Keratinocyte (primary cell): Measurements from ENCODE around the gene FHAD1. TPM values are rescaled to one million over a fixed set of nuclear protein-coding genes. Genes with fewer than 3 reads are reported as not detected.

Source experiments
- DNase-seq: peaks from one replicate; pipeline ENCODE4 v3.0.0-alpha.2; 2011; ENCODE audit warnings: low read depth, missing footprints, low spot score
- FAIRE-seq: peaks from 2 replicates; lab custom pipeline; 2011; peaks lifted over from hg19 to GRCh38; lab: Jason Lieb, UNC
- H2AFZ ChIP-seq: 2 replicates; pipeline ENCODE4 v1.6.0; 2012; ENCODE audit warnings: low read length, control low read depth, inconsistent platforms; ENCODE audit not compliant: control insufficient read depth
- H3K27ac ChIP-seq: 2 replicates; pipeline ENCODE4 v1.5.1; 2011; ENCODE audit warnings: low read length; ENCODE audit not compliant: control insufficient read depth, insufficient read depth
- H3K27me3 ChIP-seq: 3 replicates; pipeline ENCODE4 v1.6.0; 2011; ENCODE audit warnings: low read length; ENCODE audit not compliant: control insufficient read depth, insufficient read depth; ENCODE audit errors: extremely low read depth
- H3K36me3 ChIP-seq, 2 experiments: 2 replicates in 1 of 2; 3 replicates in 1 of 2; pipeline ENCODE4 v1.5.1; 2011; ENCODE audit warnings: low read length in 2 of 2, mild to moderate bottlenecking in 1 of 2; ENCODE audit not compliant: control insufficient read depth in 2 of 2, insufficient read depth in 2 of 2; ENCODE audit errors: extremely low read depth in 1 of 2
- H3K4me1 ChIP-seq: 3 replicates; pipeline ENCODE4 v1.5.1; 2011; ENCODE audit warnings: low read length; ENCODE audit not compliant: control insufficient read depth, insufficient read depth; ENCODE audit errors: extremely low read depth
- H3K4me2 ChIP-seq: 3 replicates; pipeline ENCODE4 v1.6.0; 2011; ENCODE audit warnings: low read depth, low read length; ENCODE audit not compliant: control insufficient read depth, insufficient read depth; ENCODE audit errors: extremely low read depth
- H3K4me3 ChIP-seq, 3 experiments: fragments of 200-600 bp in 1 of 3; sonication (generic) in 1 of 3; 2 replicates in 2 of 3; 3 replicates in 1 of 3; pipeline ENCODE4 v1.5.1; 2011 to 2016; ENCODE audit warnings: low read length in 3 of 3, mild to moderate bottlenecking in 3 of 3, control low read depth in 2 of 3, inconsistent platforms in 1 of 3, low read depth in 1 of 3, mixed read lengths in 1 of 3, mixed run types in 1 of 3, moderate library complexity in 1 of 3; ENCODE audit not compliant: control insufficient read depth in 2 of 3, insufficient read depth in 2 of 3; ENCODE audit errors: extremely low read depth in 1 of 3
- H3K79me2 ChIP-seq: 2 replicates; pipeline ENCODE4 v1.6.0; 2012; ENCODE audit warnings: low read length; ENCODE audit not compliant: control insufficient read depth, insufficient read depth
- H3K9ac ChIP-seq: 3 replicates; pipeline ENCODE4 v1.6.0; 2011; ENCODE audit warnings: low read length; ENCODE audit not compliant: control insufficient read depth, insufficient read depth; ENCODE audit errors: extremely low read depth
- H3K9me1 ChIP-seq: 3 replicates; pipeline ENCODE4 v1.6.0; 2011; ENCODE audit warnings: low read length; ENCODE audit not compliant: control insufficient read depth, insufficient read depth; ENCODE audit errors: extremely low read depth
- H3K9me3 ChIP-seq: 2 replicates; pipeline ENCODE4 v1.5.1; 2012; ENCODE audit warnings: low read depth, low read length; ENCODE audit not compliant: control insufficient read depth
- H4K20me1 ChIP-seq: 3 replicates; pipeline ENCODE4 v1.6.0; 2011; ENCODE audit warnings: low read length; ENCODE audit not compliant: control insufficient read depth, insufficient read depth; ENCODE audit errors: extremely low read depth
- CTCF ChIP-seq, 3 experiments: IDR thresholded peaks in 1 of 3; conservative IDR thresholded peaks in 1 of 3; optimal IDR thresholded peaks in 1 of 3; 2 replicates in 2 of 3; 3 replicates in 1 of 3; pipeline versions ENCODE3 to v1.5.1; 2011; ENCODE audit warnings: low read length in 3 of 3, mild to moderate bottlenecking in 3 of 3, moderate library complexity in 2 of 3, control low read depth in 1 of 3, inconsistent platforms in 1 of 3; ENCODE audit not compliant: insufficient read depth in 2 of 3; ENCODE audit errors: extremely low read depth in 1 of 3
- EZH2 ChIP-seq: IDR thresholded peaks from one replicate; pipeline ENCODE4 v1.6.1; 2012; ENCODE audit warnings: inconsistent platforms, mild to moderate bottlenecking, low read length, moderate library complexity
- dilution Hi-C: fragments of 300-500 bp; cut with MboI; formaldehyde crosslinking; loops from one replicate; pipeline ENCODE4 v1.7.0; 2020; ENCODE audit warnings: low sequenced_read_pairs; ENCODE audit not compliant: extremely low pct_ligation_motif_present
- polyA plus RNA-seq, 5 experiments: library from polyadenylated mRNA; depleted of rRNA in 3 of 5; stranded (reverse) in 3 of 5; stranded (forward) in 1 of 5; unstranded in 1 of 5; fragments of >200 nt; gene quantifications; 1 replicate in 1 of 5; 2 replicates in 3 of 5; 3 replicates in 1 of 5; pipeline versions ENCODE4 v1.2.1 to v1.2.3, GENCODE V29; 2011 to 2012; ENCODE audit warnings: missing spikeins in 2 of 5, low read depth in 1 of 5, low replicate concordance in 1 of 5

FHAD1 gene
- polyA plus RNA-seq, 1 donor (not counting 4 experiments of a cell fraction or from before 2014, with no cell fraction given) = 0.09 TPM

GRCh38 chr1:15362737-15363128 is 115.7 kb downstream of the FHAD1 start:
- TF ChIP-seq EZH2 (no peak), CTCF (optimal IDR thresholded peaks at IDR 0.05 in 1 of 3, IDR thresholded peaks at IDR 0.05 in 1 of 3, conservative IDR thresholded peaks at IDR 0.05 in 1 of 3; ENCODE audit: extremely low read depth in 1 of 3, insufficient read depth in 2 of 3, low read length in 3 of 3) (no peak)
- H3K4me2 ChIP-seq = no peak overlapping the region
- no peaks in the 10 kb centered on the region for H3K9me3 ChIP-seq
- H3K36me3 ChIP-seq = no peaks in the 10 kb centered on the region
- H2AFZ ChIP-seq = no peak overlapping the region
- H3K27ac ChIP-seq = no peak overlapping the region
- FAIRE-seq (no peak), DNase-seq (no peak)
- H3K79me2 ChIP-seq = no peaks in the 10 kb centered on the region
- no peaks in the 10 kb centered on the region for H4K20me1 ChIP-seq
- H3K9ac ChIP-seq = no peak overlapping the region
- H3K4me3 ChIP-seq = no peak overlapping the region
- no peaks in the 10 kb centered on the region for H3K27me3 ChIP-seq
- peaks cover 5% of the 10 kb centered on the region for H3K4me1 ChIP-seq
- no peaks in the 10 kb centered on the region for H3K9me1 ChIP-seq
- dilution Hi-C loops = no loop called here

- DNase-seq = no peak
- Histone ChIP-seq H3K9me3 (no peaks in the 10 kb centered on the region), H3K27ac (no peak overlapping the region), H3K27me3 (no peaks in the 10 kb centered on the region), H3K4me2 (no peak overlapping the region), H2AFZ (no peak overlapping the region), H3K9ac (no peak overlapping the region), H3K79me2 (no peaks in the 10 kb centered on the region), H3K36me3 (no peaks in the 10 kb centered on the region), H3K4me3 (no peak overlapping the region), H3K4me1 (peaks cover 5% of the 10 kb centered on the region), H3K9me1 (no peaks in the 10 kb centered on the region), H4K20me1 (no peaks in the 10 kb centered on the region)
- FAIRE-seq = no peak
- dilution Hi-C loops = no loop called here
- peak; percentile 27 to 86 (median 42) for TF ChIP-seq CTCF (optimal IDR thresholded peaks at IDR 0.05 in 1 of 3, IDR thresholded peaks at IDR 0.05 in 1 of 3, conservative IDR thresholded peaks at IDR 0.05 in 1 of 3; ENCODE audit: extremely low read depth in 1 of 3, insufficient read depth in 2 of 3, low read length in 3 of 3)
- TF ChIP-seq EZH2 = no peak
These were observed 117.7 kb downstream of the FHAD1 start for GRCh38 chr1:15364740-15365139.
